Measurements from ENCODE around the gene KCNE3. TPM values are rescaled to one million over a fixed set of nuclear protein-coding genes. Genes with fewer than 3 reads are reported as not detected.

The KCNE3 gene
- total and polyA plus RNA-seq, 2 donors from 2014 or later, result 15.9 to 19.2 TPM

DNA sequence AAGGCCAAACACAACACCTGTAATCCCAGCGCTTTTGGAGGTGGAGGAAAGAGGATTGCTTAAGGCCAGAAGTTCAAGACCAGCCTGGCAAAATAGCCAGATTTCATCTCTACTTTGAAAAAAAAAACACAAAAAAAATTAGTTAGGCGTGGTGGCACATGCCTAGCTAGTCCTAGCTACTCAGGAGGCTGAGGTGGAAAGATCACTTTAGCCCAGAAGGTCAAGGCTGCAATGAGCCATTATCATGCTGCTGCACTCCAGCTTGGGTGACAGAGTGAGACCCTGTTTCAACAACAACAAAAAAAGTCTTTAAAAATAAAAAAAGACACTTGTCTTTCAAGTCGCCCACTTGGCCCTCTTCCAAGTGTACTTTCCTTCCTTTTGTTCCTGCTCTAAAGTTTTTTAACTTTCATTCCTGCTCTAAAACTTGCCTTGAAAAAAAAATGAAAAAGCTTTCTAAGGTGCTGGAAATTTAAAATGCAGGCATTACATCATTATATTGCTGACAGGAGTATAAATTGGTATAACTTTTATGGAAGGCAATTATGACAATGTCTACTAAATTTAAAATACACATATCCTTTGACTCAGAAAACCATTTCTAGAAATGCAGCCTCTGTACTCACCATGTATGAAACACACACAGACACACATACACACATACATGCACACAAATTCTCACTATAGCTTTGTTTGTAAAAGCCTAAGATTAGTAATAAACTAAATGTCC, 13.5 kb upstream of the KCNE3 start:
- no peaks in the 10 kb centered on the region for H3K4me1 ChIP-seq (ENCODE audit: control insufficient read depth in 2 of 3, insufficient read depth in 2 of 3, low read depth in 1 of 3, low read length in 3 of 3)
- intact Hi-C loops (cut with DNase I), result no loop called here
- DNase-seq, result no peak
- FAIRE-seq, result no peak
- no peaks in the 10 kb centered on the region for H3K9me3 ChIP-seq (ENCODE audit: control insufficient read depth in 2 of 3, insufficient read depth in 1 of 3, low read length in 3 of 3)
- TF ChIP-seq, protein P1, sequence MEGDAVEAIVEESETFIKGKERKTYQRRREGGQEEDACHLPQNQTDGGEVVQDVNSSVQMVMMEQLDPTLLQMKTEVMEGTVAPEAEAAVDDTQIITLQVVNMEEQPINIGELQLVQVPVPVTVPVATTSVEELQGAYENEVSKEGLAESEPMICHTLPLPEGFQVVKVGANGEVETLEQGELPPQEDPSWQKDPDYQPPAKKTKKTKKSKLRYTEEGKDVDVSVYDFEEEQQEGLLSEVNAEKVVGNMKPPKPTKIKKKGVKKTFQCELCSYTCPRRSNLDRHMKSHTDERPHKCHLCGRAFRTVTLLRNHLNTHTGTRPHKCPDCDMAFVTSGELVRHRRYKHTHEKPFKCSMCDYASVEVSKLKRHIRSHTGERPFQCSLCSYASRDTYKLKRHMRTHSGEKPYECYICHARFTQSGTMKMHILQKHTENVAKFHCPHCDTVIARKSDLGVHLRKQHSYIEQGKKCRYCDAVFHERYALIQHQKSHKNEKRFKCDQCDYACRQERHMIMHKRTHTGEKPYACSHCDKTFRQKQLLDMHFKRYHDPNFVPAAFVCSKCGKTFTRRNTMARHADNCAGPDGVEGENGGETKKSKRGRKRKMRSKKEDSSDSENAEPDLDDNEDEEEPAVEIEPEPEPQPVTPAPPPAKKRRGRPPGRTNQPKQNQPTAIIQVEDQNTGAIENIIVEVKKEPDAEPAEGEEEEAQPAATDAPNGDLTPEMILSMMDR (IDR thresholded peaks at IDR 0.05; ENCODE audit: borderline replicate concordance, extremely low read depth, insufficient read depth), result no peak
- no peaks in the 10 kb centered on the region for H3K27me3 ChIP-seq (ENCODE audit: control insufficient read depth, insufficient read depth, low read length)
- H3K9ac ChIP-seq (ENCODE audit: low read length in 3 of 3), result no peak overlapping the region
- no peak overlapping the region for H3K27ac ChIP-seq (ENCODE audit: low read depth in 2 of 2, low read length in 2 of 2)
- H3K36me3 ChIP-seq (ENCODE audit: control insufficient read depth in 2 of 3, insufficient read depth in 3 of 3, low read length in 3 of 3), result no peaks in the 10 kb centered on the region
- H3K4me3 ChIP-seq (ENCODE audit: low read length in 3 of 3), result no peak overlapping the region

DNA sequence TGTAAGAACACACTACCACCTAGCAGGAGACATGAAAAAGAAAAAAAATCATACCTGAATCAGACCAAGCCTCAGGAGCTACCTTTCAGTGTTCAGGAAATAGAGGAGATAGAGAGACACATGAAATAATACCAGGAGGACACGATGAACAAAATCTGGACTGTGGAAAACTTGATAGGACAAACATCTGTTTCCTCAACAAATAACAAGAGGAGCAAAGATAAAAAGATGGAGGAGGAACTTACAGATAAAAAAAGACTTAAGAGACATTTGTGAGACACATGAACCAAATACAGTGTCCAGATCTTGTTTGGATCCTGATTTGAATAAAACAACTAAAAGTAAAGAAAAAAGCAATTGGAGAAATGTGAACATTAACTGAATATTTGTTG, 12.4 kb upstream of the KCNE3 start:
- intact Hi-C loops (cut with DNase I), result no loop called here
- Histone ChIP-seq H3K27ac (ENCODE audit: low read depth in 2 of 2, low read length in 2 of 2) (no peak overlapping the region), H3K27me3 (ENCODE audit: control insufficient read depth, insufficient read depth, low read length) (no peaks in the 10 kb centered on the region), H3K36me3 (ENCODE audit: control insufficient read depth in 2 of 3, insufficient read depth in 3 of 3, low read length in 3 of 3) (no peaks in the 10 kb centered on the region), H3K9ac (ENCODE audit: low read length in 3 of 3) (no peak overlapping the region), H3K4me3 (ENCODE audit: low read length in 3 of 3) (no peak overlapping the region), H3K9me3 (ENCODE audit: control insufficient read depth in 2 of 3, insufficient read depth in 1 of 3, low read length in 3 of 3) (no peaks in the 10 kb centered on the region), H3K4me1 (ENCODE audit: control insufficient read depth in 2 of 3, insufficient read depth in 2 of 3, low read depth in 1 of 3, low read length in 3 of 3) (peaks cover 0 to 4% (median 0%) of the 10 kb centered on the region in 3 donors)
- TF ChIP-seq, protein P1 (IDR thresholded peaks at IDR 0.05; ENCODE audit: borderline replicate concordance, extremely low read depth, insufficient read depth), result no peak
- FAIRE-seq, result no peak
- no peak for DNase-seq

DNA sequence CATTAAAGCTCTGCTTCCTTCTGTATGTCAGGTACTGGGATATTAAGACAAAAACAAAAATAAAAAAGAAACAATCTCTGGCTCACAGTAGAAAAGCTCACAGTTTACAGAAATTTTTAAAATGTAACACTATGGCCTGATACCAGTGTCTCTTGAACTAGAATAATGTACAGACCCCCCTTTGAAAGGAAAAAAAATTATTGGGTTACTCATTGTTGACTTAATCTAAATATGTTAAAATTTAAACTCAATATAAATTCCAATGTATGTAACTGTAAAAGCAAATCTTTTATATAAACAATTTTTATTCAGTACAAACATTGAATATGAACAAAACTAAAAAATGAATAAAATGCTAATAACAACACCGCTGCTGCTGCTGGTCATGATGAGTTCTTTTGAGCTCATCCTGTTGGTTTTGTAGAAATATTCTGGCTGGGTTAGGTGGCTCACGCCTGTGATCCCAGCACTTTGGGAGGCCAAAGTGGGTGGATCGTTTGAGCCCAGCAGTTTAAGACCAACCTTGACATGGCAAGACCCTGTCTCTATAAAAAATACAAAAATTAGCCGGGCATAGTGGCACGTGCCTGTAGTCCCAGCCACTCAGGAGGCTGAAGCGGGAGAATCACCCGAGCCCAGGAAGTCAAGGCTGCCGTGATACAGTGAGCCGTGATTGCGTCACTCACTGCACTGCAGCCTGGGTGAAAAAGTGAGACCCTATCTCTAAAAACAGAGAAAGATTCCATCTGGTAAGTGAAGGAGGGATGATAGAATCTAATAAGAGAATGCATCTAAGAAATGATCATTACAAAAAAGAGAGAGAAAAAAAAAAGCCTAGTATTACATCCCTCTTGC, 11.8 kb upstream of the KCNE3 start:
- DNase-seq, result no peak
- TF ChIP-seq, protein P1 (IDR thresholded peaks at IDR 0.05; ENCODE audit: borderline replicate concordance, extremely low read depth, insufficient read depth), result no peak
- no peak overlapping the region for H3K27ac ChIP-seq (ENCODE audit: low read depth in 2 of 2, low read length in 2 of 2)
- no peaks in the 10 kb centered on the region for H3K9me3 ChIP-seq (ENCODE audit: control insufficient read depth in 2 of 3, insufficient read depth in 1 of 3, low read length in 3 of 3)
- H3K9ac ChIP-seq (ENCODE audit: low read length in 3 of 3), result no peak overlapping the region
- H3K36me3 ChIP-seq (ENCODE audit: control insufficient read depth in 2 of 3, insufficient read depth in 3 of 3, low read length in 3 of 3), result no peaks in the 10 kb centered on the region
- FAIRE-seq, result no peak
- intact Hi-C loops (cut with DNase I), result no loop called here
- H3K4me1 ChIP-seq (ENCODE audit: control insufficient read depth in 2 of 3, insufficient read depth in 2 of 3, low read depth in 1 of 3, low read length in 3 of 3), result peaks cover 0 to 6% (median 0%) of the 10 kb centered on the region in 3 donors
- H3K4me3 ChIP-seq (ENCODE audit: low read length in 3 of 3), result no peak overlapping the region
- no peaks in the 10 kb centered on the region for H3K27me3 ChIP-seq (ENCODE audit: control insufficient read depth, insufficient read depth, low read length)
